ENCODE results near the gene KDELR3.

DNA sequence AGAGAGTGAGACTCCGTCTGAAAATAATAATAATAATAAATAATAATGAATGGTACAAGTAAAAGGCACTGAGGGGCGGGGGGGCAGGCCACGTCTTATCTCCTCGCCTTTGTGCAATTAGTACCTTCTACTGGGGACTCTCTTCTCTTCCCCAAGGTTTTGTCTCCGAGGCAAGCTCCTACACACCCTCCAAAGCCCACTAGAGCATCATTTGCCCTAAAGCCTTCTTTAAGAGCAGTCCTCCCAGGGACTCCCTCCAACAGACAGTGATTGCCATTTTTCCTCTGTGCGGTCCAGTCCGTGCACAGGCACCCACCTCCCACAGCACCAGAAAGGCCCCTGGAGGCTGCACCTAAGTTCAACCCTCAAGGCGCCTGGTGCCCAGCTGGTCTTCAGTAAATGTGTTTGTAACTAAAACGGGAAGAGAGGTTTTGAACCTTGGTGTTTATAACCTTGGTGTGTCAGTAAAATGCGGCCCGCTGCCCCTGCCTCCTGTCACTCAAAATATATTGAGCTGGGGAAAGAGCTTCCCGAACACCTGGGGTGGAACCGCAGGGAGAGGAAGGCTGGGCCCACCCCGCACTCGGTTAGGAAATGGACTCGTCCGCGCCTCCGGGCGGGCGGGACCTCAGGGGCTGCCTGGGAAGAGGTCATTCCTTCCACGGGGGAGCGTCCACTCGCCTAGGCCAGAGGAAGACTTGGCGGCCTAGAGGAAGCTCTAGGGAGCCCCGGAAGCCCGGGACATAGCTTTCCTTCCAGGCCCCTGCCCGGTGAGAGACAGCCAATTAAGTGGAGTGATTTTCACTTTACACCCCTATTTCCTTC lies 4.7 kb upstream of the KDELR3 start:
- TF ChIP-seq POLR2A (IDR thresholded peaks at IDR 0.05) (no peak), CTCF (IDR thresholded peaks at IDR 0.05) (no peak)
